ENCODE measurements around the gene GFI1. TPM values are rescaled to one million over a fixed set of nuclear protein-coding genes. Genes with fewer than 3 reads are reported as not detected.

The GFI1 gene
- total RNA-seq, 1 donor: 0.09 TPM

- peak; percentile 30 for DNase-seq (ENCODE audit: low read depth)
Observed at GRCh38 chr1:92482665-92483609, 3.8 kb downstream of the GFI1 start.

GRCh38 chr1:92481971-92482664, 4.6 kb downstream of the GFI1 start:
- peak; percentile 24 for DNase-seq (ENCODE audit: low read depth)
- peak overlapping the region; percentile 47 for H3K4me3 ChIP-seq (ENCODE audit: low read depth, low read length)

More at GRCh38 chr1:92482665-92483609, 3.8 kb downstream of the GFI1 start:
- TF ChIP-seq CTCF (IDR thresholded peaks at IDR 0.05; ENCODE audit: insufficient read depth, low read length): no peak
- peak overlapping the region; percentile 47 for H3K4me3 ChIP-seq (ENCODE audit: low read depth, low read length)

GRCh38 chr1:92481599-92481925, 5.2 kb downstream of the GFI1 start:
- H3K4me3 ChIP-seq (ENCODE audit: low read depth, low read length): no peak overlapping the region
- no peak for DNase-seq (ENCODE audit: low read depth)
- no peak for TF ChIP-seq CTCF (IDR thresholded peaks at IDR 0.05; ENCODE audit: insufficient read depth, low read length)

More at GRCh38 chr1:92481971-92482664, 4.6 kb downstream of the GFI1 start:
- TF ChIP-seq CTCF (IDR thresholded peaks at IDR 0.05; ENCODE audit: insufficient read depth, low read length): no peak

- no peak for DNase-seq (ENCODE audit: low read depth)
- no peak overlapping the region for H3K4me3 ChIP-seq (ENCODE audit: low read depth, low read length)
- TF ChIP-seq CTCF (IDR thresholded peaks at IDR 0.05; ENCODE audit: insufficient read depth, low read length): no peak
Observed at GRCh38 chr1:92480813-92481598, 5.7 kb downstream of the GFI1 start.

GRCh38 chr1:92480200-92480812, 6.4 kb downstream of the GFI1 start:
- no peak overlapping the region for H3K4me3 ChIP-seq (ENCODE audit: low read depth, low read length)
- TF ChIP-seq CTCF (IDR thresholded peaks at IDR 0.05; ENCODE audit: insufficient read depth, low read length): no peak
- no peak for DNase-seq (ENCODE audit: low read depth)

GRCh38 chr1:92479587-92479986, 7.1 kb downstream of the GFI1 start:
- no peak overlapping the region for H3K4me3 ChIP-seq (ENCODE audit: low read depth, low read length)
- no peak for TF ChIP-seq CTCF (IDR thresholded peaks at IDR 0.05; ENCODE audit: insufficient read depth, low read length)
- DNase-seq (ENCODE audit: low read depth): no peak

Measured in fibroblast of the aortic adventitia (primary cell).